ENCODE measurements around the gene SLK.

SLK gene

DNA sequence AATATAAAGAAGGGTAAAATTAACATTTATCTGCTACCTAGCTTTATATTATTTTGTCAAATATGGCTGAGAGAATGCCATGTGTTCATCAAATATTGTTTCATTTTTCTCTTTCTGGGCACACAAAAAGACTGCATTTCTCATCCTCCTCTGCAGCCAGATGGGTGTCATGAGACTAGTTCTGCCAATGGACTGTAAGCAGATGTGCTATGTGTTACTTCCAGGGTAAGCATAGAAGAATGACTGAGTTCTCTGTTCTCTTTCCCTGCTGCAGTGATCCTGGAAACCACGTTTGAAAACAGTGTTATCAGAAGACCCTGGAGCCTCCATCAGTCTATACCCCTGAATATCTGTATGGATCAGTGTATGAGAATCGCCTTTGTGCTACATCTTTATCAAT is 24.1 kb upstream of the SLK start:
- no peak for DNase-seq

DNA sequence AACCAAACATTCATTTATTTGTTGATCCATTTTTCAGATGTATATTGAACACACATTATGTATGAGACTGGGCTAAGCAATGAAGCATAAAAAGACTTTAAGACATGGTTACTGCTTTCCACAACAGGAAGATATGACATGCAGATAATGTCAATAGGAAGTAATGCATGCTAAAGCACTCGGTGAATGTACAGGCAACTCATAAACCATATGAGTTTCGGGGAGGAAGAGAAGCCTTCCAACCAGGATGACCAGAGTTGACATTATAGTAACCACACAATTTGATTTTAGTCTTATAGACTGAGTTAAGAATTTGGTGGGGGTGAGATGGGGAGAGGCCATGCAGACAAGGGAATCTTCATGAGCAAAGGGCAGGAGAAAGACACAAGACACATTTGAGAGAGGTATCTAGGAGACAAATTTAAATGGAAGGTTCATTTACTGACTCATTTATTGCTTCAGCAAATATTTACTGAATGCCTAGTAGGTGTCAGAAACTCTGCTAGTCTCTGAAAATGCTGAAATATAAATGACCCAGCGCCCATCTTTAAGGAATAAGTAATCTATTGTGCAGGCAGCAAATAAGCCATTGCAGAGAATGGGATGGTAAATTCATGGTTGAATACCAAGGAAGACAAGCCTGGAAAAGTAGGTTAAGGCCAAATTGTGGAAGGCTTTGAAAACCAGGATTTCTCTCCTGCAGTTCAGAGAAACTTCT is 19.0 kb upstream of the SLK start:
- no peak for DNase-seq

DNA sequence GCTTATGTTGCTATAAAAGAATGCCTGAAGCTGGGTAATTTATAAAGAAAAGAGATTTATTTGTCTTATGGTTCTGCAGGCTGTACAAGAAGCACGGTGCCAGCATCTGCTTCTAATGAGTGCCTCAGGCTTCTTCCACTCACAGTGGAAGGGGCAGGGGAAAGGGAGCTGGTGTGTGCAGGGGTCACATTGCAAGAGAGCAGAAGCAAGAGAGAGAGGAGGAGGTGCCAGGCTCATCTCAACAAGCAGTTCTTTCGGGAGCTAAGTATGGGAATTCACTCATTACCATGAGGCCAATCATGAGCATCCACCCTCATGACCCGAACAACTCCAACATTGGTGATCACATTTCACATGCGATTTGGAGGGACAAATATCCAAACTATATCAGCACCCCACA is 17.2 kb upstream of the SLK start:
- DNase-seq = no peak

DNA sequence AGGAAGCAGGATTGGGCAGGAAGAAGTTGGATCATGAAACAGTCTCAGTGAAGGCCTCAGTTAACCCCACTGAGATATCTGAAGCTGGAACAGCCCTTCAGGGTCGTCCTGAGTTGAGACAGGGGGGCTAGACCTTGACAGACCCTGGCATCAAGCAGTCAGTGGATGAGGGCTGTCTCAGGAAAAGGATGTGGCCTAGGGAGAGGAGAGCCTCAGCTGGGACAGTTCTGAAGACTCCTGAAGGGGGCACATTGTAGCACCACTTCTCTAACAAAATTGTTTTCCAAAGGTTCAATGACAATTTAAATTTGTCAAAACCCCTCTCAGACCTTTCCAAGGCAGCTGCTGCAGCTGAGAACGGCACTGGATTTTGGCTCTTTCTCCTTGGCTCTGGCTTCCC is 15.8 kb upstream of the SLK start:
- no peak for DNase-seq

DNA sequence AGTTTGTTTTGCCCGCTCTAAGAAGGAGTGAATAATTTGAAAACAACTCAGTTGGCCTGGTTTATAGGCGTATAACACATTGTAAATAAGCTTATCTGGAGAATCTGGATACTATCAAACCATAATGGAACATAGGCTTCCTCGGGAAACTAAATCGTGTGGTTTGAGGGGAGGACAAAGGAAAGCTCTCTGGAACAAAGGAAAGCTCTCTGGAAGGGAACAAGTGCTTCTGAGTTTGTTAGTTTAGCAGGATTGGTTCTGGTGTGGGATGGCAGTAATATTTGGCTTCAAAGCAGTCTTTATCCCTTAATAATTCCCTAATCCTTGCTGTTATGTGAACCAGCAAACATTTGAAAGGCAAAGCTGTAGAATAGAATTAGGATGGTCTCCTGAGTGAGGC is 15.0 kb upstream of the SLK start:
- no peak for DNase-seq

DNA sequence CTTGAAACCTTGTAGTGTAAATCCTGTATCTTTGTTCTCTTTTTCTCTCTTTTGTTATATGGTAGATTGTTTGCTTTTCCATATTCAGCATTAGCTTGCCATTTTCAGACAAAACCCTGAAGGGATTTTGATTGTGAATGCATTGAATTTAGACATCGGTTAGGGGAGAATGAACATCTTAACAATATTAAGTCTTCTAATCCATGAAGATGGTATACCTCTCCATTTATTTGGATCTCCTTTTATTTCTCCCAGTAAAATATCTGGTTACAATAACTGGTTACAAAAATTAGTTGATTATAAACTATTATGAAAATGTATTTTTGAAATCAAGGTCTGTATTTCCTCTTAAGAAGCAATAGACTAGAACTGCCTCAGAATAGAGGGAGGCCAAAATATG is 12.4 kb upstream of the SLK start:
- DNase-seq = no peak

DNA sequence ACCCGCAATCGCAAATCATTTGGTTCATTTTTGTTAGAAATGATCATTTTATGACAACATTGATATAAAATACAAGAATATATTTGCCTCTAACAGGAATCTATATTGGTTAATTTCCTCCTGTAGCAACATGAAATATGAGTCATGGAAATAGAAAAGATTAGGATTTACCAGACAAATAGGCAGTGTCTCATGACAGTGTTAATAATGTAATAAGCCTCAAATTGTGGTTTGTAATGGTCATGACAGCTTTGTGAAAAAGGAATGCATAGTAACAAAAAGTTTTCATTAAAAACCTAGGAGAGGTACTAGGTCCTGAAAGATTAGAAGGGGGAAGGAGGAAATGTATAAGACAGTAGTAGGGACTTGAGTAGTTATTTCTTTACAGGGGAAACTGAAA is 7.9 kb upstream of the SLK start:
- no peak for DNase-seq

DNA sequence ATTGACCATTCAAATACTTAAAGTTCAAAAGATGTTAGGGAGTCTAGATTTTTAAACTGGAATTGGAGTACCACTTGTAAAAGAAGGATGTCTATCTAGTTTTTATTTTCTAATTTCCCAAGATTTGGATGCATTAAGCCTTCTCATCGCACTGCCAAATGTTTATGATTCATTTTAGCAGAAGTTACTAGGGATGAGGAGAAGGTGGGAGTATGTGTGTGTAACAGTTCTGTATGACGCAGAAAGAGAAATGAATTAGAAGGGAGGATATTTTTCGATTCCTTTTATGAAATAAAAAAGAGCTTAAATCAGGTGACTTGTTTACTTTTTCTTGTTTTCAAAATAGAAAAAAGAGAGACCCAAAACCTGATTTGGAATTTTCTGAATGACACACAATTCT is 6.8 kb upstream of the SLK start:
- no peak for DNase-seq

DNA sequence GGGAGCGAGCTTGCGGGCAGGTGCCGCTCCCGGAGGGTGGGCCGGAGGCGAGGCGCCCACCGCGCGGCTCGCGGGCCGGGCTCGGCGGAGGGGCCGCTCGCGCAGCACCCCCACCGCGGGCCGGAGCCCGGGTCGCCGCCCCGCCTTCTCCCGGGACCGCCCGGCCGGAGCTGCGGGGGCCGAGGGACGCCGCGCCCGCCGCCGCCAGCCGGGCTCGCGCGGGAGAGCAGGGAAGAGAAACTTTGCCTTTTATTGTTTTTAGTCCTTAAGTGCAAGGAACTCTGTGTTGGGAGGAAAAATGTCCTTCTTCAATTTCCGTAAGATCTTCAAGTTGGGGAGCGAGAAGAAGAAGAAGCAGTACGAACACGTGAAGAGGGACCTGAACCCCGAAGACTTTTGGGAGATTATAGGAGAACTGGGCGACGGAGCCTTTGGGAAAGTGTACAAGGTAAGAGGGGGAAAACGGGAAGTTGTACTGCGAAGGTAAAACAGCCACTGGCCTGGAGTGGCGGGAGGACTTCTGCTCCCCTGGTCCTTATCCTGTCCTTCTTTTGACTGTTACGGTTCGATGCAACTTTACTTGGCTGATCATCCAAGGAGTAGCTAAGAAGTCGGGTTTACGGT is 620 bp downstream of the SLK start:
- DNase-seq = no peak

DNA sequence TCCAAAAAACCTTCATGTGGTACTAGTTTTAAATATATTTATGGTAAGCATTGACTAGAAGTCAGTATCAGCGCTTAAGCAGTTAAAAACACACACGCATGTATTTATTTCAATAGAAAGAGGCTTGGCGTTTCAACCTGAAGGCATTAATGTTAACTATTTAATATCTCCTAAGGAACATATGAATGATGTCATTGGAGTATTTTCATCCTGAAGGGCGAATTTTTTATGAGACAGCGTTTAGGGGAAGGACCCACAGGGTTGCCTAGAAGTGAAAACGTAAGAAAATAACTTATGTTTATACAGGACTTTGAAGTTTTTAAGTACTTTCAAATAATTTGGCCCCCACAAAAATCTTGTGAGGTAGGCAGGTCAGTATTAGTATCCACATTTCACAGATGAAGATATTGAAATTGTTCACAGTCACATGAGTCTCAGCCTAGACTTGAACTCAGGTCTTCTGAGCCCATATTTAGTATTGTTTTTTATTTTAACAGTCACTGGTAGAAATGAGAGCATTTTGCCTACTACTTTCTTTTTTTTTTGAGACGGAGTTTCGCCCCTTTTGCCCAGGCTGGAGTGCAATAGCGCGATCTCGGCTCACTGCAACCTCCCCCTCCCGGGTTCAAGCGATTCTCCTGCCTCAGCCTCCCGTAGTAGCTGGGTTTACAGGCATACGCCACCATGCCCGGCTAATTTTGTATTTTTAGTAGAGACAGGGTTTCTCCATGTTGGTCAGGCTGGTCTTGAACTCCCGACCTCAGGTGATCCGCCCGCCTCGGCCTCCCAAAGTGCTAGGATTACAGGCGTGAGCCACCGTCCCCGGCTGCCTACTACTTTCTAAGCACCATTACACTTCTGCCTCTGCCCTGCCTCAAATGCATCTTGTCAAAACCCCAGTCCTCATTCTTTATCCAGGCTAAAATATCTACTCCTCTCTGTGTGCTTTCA is 1.8 kb downstream of the SLK start:
- no peak for DNase-seq

DNA sequence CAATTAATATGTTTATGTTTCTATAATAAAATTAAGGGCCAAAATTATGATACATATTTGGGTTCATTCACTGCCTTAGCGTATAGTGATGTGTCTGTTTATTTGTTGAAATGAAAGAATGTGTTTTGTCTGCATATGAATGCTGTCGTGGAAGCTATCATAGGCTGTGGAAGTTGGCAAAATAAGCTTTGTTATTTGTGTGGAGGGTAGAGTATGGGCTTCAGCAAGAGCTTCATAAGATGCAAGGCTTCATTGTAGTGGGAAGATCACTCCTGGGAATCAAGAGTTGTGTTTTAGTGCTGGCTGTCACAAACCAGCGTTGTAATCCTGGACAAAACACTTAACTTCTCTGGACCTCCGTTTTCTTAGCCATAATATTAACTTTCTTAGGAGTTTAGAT is 2.5 kb downstream of the SLK start:
- DNase-seq = no peak

DNA sequence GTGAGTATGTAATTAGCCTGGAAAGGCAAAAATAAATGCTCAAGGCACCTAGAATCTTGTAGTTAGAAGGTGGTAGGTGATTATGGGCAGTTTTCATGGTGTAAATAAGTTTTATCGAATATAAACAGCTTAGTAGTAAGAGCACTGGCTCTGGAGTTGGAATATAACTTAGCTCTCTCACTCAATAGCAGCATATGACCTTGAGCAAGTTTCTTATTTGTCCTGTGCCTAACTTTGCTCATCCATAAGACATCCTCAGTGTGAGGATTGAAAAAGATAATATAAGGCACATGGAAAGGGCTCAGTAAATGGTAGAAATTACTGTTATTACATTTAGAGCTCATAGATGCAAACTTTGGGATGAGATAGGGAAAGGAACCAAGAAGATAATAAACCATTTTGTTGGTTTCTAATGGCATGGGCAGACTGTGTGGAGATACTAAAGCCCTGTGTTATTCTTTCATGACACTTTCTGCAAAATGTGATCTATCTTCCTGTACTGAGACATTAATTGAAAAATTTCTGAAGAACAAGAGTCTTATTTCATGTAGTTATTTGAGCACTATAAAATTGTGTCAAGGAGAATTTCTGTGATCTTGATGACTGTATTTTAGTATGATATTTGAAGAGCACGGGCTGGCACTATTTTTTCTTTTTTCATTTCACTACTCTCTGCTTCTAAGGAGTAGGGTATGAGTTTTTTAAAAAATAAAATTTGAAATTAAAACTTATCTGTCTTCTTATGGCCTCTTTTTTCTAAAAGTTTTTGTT is 3.1 kb downstream of the SLK start:
- no peak for DNase-seq

DNA sequence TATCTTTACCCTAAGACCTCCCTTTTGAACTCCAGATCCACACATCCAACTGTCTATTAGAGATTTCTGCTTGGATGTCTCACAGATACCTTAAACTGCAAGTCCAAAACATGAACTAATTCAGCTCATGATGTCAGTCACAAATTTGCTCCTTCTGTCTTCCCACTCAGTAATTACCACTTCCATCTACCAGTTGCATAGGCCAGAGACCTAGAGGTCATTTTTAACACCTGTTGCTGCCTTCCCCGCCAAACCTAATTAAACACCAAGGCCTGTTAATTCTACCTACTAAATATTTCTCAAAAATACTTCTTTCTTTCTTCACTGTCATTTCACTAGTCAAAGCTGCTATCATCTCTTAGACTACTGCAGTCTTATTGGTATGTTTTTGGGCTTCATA is 8.2 kb downstream of the SLK start:
- DNase-seq = no peak

DNA sequence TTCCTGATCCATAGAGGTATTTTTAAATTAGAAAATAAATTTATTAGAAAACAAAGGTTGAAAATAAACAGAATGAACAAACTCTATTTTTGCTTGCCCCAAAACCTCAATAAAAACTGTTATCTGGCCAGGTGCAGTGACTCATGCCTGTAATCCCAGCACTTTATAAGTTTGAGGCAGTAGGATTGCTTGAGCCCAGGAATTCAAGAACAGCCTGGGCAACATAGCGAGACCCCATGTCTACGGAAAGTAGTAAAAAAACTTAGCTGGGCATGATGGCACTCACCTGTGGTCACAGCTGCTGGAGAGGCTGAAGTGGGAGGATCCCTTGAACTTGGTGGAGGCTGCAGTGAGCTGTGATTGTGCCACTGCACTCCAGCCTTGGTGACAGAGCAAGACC is 10.3 kb downstream of the SLK start:
- no peak for DNase-seq

DNA sequence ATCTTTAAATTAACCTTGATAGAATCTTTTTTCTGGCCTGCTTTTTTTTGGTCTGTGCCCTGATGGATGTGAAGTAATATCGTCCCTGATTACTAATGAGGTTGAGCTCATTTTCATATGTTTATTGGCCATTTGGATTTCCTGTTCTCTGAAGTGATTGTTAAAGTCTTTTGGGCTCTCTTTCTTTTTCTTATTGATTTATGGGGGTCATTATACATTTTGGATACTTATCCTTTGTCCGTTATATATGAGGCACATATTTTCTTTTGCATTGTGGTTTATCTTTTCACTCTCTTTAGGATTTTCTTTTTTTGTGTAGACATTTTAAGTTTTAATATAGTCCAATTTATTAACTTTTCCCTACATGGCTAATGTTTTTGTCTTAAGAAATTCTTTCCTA is 12.6 kb downstream of the SLK start:
- no peak for DNase-seq

DNA sequence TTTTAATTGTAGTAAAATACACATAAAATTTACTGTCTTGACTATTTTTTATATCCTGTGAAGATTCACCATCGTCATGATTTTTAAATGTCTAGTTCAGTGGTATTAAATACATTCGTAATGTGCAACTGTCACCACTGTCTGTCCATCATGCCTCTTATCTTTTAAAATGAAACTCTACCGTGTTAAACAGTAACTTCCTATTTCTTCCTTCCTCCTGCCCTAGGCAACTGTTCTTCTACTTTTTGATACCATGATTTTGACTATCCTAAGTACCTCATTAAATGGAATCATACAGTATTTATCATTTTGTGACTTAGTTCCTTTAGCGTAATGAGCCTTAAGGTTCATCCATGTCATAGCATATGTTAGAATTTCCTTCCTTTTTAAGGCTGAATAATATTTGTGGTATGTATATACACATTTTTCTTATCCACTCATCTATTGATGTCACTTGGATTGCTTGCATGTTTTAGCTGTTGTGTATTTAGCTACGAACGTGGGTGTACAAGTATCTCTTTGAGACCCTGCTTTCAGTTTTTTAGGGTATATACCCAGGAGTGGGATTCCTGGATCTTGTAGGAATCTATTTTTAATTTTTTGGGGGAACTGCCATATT is 13.5 kb downstream of the SLK start:
- no peak for DNase-seq

DNA sequence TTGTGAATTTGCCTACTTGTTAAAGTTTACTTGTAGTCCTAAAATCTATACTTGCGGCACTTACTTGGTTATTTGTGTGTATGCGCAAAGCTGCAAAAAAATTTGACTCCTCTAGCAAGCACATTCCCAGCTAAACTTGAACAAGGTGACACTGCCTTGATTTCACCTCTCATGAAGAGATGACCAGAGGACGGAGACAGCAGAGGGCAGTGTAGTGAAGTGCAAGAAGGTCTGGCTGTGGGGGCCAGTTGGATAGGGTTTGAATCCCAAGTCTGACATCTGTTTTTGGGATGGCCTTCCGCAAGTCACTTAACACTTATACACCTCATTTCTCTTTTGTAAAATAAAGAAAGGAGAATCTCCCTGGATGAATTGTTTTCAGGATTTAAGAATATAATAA is 15.7 kb downstream of the SLK start:
- DNase-seq = no peak

DNA sequence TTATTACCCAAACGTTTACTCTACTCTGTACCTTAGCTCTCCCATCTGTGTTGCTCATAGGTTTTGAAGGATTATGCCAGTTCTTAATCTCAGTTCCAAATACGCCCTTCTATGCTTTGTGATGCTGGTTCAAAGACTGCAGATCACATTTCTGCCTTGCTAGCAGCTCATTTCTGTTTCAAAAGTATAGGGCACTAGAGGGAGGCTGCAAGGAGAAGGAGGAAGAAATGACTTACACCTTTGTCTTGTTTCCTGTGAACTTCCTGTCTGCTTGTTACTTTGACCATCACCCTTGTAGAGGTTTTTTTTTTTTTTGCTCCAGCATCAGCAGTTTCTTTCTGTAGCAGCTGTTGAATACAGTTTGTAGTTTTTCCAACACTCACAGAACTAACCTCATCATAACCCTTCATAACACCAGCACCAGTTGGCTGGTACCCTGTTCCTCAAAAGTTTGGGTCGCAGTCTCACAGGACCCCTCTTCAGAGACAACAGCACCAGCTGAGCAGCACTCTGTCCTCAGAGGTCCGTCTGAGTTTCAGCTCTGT is 16.5 kb downstream of the SLK start:
- no peak for DNase-seq

DNA sequence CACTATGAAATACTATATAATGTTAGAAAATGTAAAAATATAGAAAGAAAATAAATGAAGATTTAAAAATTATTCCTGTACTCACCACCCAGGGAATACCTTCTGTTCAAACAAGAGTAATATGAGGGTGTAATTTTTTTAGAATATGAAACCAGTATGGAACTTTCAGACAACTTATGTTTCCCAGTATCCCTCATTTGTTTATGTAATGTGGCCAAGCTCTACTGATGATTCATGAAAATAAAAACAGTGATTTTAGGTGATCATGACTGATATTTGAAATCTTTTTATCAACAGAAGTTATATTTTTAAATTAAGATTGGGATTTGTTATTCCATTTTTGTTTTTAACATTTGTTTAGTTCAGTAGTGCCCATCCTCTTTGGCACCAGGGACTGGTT is 18.8 kb downstream of the SLK start:
- DNase-seq = no peak

DNA sequence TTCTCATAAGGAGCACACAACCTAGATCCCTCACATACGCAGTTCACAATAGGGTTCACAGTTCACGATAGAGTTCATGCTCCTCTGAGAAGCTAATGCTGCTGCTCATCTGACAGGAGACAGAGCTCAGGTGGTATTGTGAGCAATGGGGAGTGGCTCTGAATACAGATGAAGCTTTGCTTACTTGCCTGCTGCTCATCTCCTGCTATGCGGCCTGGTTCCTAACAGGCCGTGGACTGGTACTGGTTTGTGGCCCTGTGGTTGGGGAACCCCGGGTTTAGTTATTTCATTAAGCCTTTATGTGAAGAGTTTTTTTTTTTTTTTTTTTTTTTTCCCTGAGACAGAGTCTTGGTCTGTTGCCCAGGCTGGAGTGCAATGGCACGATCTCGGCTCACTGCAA is 19.4 kb downstream of the SLK start:
- DNase-seq = no peak

DNA sequence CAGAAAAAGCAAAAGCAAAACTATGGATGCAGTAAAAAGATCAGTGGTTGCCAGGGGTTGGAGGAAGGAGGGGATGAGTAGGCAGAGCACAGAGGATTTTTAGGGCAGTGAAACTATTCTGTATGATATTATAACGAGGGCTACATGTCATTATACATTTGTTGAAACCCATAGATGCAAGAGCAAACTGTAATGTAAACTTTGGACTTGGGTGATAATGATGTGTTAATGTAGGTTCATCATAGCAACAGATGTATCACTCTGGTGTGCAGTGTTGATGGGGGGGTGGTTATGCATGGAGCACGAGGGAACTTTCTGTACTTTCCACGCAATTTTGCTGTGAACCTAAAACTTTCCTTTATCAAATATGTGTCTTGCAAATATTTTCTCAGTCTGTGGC is 23.2 kb downstream of the SLK start:
- no peak for DNase-seq

DNA sequence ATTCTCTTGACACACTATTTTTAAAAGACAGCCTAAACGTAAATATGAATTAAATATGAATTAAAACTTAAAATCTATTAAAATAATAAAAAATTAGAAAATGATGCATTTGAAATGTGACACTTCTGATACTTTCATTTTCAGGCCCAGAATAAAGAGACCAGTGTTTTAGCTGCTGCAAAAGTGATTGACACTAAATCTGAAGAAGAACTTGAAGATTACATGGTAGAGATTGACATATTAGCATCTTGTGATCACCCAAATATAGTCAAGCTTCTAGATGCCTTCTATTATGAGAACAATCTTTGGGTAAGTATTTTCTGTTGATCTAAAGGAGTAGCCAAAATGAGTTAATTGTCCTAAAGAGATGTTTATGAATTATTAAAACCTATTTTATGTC is 23.6 kb downstream of the SLK start:
- DNase-seq = no peak

Data from stimulated activated CD4-positive, alpha-beta T cell treated with anti-CD3 and anti-CD28 coated beads, Interleukin-4, amount 100 ng/mL, for 24 hours (primary cell).